HG03025 (cell line): ENCODE data around the gene ACAD9.
"Not testable (repeated sequence)": the region's sequence is repeated elsewhere in the genome, so short reads cannot be mapped to it uniquely, and the experiment has no call there.

Experiments
- ATAC-seq: cut with Tn5 transposase; IDR thresholded peaks from one replicate; pipeline ENCODE4 v1.9.1; 2021; ENCODE audit warnings: mild to moderate bottlenecking, moderate library complexity; ENCODE audit not compliant: unreplicated experiment, low FRiP score

Gene ACAD9

DNA sequence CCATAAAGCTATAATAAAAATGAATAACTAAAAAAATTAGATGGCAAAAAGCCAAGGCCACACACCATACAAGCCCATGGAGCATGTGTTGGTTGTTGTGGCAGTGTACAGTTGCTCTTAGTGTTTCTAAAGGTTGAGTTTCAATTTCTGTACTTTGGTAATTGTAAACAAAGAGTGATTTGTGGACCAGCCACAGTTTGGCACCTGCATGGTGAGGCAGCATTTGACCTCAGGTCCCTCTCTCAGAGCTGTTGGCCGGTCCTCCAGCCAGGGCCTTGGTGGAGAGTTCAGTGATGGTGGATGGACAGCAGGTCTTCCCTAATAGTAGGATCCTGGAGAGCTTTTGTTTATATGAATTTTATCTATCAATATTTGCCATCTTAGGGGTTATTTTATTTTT lies 5.6 kb downstream of the ACAD9 start:
- ATAC-seq = no peak

DNA sequence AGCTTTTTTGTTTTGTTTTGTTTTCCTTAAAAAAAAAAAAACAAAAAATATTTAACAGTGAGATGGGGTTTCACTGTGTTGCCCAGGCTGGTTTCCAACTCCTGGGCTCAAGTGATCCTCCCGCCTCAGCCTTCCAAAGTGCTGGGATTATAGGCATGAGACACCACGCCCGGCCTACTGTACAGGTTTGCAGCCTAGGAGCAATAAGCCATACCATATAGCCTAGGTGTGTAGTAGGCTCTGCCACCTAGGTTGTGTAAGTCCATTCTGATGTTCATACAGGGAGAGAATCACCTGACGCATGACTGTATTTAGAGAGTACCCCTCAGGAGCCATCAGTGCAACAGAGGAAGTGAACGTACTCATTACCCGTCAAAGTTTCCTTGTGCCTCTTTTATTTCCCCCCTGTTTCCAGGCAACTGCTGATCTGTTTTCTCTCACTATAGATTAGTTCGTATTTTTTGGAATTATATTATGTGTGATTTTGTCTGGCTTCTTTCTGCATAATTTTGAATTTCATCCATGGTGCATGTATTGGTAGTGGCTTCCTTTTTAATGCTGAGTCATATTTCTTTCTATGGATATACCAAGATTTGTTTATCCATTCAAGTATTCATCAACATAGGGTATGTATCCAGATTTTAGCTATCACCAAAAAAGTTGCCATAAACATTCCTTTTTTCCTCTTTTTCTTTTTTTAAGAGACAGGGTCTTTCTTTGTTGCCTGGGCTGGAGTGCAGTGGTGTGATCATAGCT lies 9.9 kb downstream of the ACAD9 start:
- ATAC-seq = no peak

DNA sequence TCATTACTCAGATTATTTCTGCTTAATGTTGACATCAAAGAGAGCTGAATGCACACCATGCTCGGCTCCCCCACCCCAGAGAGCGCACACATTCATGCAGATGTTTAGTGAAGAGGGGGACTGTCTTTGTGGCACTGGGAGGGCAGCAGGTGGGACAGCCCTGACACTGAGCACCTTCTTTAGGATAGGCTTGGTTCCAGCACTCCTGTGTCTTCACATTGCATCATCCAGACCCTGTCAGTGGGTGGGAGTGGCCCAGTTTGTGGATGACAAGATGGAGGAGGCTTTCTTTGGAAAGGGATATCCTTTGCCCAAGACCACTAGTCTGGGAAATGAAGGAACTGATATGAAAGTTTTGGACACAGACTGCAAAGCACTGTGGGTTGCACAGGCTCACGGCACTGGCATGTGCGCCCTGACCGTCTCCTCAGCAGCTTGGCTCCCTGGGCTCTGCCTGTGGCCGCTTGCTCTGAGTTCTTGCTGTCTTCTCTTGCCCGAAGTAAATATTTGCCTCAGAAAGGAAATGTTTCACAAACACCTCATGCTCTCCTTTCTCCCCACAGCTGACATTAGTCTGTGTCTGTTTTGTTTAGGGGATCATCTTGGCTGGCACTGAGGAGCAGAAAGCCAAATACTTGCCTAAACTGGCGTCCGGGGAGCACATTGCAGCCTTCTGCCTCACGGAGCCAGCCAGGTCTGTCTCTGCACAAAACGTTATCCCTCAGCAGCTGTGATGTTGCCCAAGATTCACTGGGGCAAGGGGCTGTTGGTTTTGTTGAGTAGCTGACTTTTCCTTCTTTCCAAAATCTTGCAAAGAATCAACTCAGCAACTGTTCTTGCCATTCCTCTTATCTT lies 16.6 kb downstream of the ACAD9 start:
- ATAC-seq = no peak

DNA sequence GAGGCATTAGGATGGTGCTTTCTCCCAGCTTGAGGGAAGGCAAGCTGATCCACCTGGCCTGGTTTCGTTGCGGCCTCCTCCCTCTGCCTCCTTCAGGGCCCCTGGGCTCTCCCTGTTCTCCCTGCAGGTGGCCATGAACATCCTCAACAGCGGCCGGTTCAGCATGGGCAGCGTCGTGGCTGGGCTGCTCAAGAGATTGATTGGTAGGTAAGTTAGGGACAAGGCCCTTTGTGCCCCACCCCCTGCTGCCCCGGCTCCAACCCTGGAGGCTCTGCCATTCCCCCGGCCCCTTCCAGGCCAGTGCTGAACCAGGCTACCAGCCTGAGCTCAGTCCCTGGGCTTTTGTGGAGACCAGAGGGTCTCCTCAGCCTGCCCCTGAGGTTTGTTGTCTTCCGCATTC lies 23.0 kb downstream of the ACAD9 start:
- no peak for ATAC-seq

- no peak for ATAC-seq
Measured at GRCh38 chr3:128903501-128903900, 24.1 kb downstream of the ACAD9 start.

DNA sequence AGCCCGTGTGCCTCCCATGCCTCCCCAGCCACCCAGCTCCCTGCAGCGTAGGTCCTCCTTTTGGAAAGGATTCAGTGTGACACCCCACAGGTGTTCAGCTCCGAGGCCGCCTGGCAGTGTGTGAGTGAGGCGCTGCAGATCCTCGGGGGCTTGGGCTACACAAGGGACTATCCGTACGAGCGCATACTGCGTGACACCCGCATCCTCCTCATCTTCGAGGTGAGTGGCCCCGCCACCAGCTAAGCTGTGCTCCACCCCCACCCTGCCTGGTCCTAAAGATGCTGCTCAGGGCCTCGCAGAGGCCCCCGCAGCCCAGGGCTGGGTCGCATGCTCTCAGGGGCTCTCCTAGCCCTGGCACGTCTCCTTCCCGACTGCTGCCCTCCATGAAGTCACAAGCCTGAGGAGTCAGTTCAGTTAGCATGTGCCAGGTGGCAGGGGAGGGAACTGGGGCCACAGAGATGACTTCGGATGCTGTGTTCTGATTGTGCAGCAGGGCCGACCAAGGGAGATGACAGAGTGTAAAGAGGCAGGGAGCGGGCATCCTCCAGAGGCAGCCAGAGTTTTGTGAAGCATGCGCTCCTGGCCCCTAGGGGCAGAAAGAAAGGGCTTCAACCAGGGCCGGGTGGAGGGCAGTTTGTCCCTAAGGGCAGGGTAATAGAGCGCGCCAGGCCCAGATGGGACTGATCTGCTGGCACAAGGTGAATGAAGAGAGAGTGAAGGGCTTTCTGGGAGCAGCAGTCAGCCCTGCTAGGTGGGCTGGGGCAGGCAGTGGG lies 26.8 kb downstream of the ACAD9 start:
- no peak for ATAC-seq

GRCh38 chr3:128906804-128907525 lies 27.5 kb downstream of the ACAD9 start:
- ATAC-seq = no peak

- no peak for ATAC-seq
Measured at GRCh38 chr3:128907706-128908445, 28.5 kb downstream of the ACAD9 start.

GRCh38 chr3:128908951-128909350 lies 29.5 kb downstream of the ACAD9 start:
- ATAC-seq = no peak

- no peak for ATAC-seq
Measured at GRCh38 chr3:128910006-128910405, 30.6 kb downstream of the ACAD9 start.

DNA sequence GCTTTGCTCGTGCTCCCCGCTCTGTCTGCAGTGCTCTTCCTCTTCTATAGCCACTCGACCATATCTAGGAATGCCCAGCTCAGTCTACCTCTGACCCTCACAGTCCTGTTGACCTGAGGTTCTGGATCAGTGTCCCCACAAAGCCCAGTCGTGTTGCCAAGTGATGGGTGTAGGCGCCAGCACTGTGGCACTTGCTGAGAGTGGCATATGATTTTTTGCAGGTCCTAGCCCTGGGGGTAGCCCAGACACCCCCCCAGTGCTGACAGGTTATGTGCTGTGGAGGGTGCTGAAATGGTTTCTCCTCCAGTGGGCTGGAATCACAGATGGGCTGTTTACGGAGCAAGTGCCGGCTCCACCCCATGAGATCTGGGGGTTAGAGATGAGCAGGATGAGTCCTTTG lies 32.5 kb downstream of the ACAD9 start:
- no peak for ATAC-seq

GRCh38 chr3:128914966-128915645 lies 35.7 kb downstream of the ACAD9 start:
- no peak for ATAC-seq

- ATAC-seq = no peak
Measured at GRCh38 chr3:128917291-128917690, 37.9 kb downstream of the ACAD9 start.

DNA sequence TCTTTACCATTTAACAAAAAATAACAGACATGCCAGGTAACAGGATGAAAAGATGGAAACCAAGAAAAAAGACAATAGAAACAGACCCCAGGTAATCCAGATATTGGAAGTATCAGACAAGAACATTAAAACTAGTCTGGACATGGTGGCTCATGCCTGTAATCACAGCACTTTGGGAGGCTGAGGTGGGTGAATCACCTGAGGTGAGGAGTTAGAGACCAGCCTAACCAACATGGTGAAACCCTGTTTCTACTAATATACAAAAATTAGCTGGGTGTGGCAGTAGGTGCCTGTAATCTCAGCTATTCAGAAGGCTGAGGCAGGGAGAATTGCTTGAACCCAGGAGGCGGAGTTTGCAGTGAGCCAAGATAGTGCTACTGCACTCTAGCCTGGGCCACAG lies 40.6 kb downstream of the ACAD9 start:
- no peak for ATAC-seq

- ATAC-seq = no peak
Measured at GRCh38 chr3:128922804-128923459, 43.5 kb downstream of the ACAD9 start.

DNA sequence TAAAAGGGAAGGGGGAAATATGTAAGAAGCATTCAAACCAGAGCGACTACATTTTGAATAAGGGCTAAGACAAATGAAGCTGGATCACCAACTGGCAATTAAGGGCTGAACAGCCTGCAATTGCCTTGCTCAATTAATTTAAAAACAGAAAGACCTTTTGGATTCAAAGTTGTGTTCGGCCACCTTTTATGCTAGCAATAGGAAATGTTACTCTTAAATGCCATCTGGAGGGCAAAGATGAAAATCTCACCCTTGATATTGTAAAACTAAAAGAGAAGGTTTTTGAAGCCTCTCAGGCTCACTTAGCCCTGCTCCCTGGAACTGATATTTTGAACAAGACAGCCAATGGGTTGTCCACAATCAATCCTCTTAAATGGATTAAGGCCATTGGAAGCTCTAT lies 44.2 kb downstream of the ACAD9 start:
- ATAC-seq = no peak

DNA sequence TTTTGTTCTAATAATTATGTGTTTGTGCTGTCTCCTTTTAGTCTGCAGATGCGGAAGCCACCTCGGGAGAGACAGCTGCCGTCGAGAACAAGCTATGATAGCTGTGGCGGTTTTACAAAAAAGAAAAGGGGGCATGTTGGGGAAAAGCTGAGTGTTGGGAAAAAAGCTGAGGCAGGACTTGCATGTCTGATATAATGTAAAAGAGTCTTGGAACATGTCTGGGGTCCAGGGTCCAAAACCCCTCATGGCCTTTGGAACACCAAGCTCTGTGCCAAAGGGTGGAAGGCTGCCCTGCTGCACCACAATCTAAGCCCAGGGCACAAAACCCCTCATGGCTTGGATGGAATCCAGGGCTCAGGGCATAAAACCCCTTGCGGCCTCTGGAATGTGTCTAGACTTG lies 44.6 kb downstream of the ACAD9 start:
- not testable (repeated sequence) for ATAC-seq

DNA sequence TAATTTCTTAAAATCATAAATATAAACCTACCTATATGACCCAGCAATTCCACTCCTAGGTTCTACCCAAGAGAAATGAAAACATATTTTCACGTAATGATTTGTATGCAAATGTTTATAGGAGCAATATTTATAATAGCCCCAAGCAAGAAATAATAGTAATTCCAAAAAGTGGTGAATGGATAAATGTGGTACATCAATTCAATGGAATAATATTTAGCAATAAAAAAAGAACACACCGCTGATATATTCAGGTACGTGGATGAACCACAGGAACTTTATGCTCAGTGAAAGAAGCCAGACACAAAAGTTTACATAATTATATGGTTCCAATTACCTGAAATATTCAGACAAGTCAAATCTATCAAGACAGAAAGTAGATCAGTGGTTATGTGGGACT lies 49.9 kb downstream of the ACAD9 start:
- ATAC-seq = no peak

DNA sequence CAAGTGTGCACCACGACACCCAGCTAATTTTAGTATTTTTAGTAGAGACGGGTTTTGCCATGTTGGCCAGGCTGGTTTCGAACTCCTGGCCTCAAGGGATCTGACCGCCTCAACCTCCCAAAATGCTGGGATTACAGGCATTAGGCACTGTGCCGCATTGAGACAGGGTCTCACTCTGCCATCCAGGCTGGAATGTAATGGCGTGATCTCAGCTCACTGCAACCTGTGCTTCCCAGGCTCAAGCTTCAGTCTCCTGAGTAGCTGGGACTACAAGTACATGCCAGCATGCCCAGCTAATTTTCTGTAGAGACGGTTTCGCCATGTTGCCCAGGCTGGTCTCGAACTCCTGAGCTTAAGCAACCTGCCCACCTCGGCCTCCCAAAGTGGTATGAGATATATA lies 51.6 kb downstream of the ACAD9 start:
- no peak for ATAC-seq
